Uterus (tissue), 4 donors: ENCODE data around the gene ZNF717. TPM values are rescaled to one million over a fixed set of nuclear protein-coding genes. Genes with fewer than 3 reads are reported as not detected.

Experiments used
- DNase-seq, 2 donors: peaks; one replicate each; pipeline ENCODE4 v3.0.0-alpha.2; 2019 to 2020
- H3K27ac ChIP-seq, 2 donors: fragments of 200-600 bp; sonication (generic); 1 replicate in 1 of 2; 2 replicates in 1 of 2; pipeline ENCODE4 v1.5.1; 2016 to 2018
- H3K27me3 ChIP-seq, 2 donors: fragments of 200-600 bp; sonication (generic); one replicate each; pipeline ENCODE4 v1.5.1; 2018 to 2019; ENCODE audit warnings: control low read depth in 1 of 2
- H3K36me3 ChIP-seq, 2 donors: fragments of 200-600 bp; sonication (generic); one replicate each; pipeline ENCODE4 v1.5.1; 2019; ENCODE audit warnings: control low read depth in 1 of 2
- H3K4me1 ChIP-seq, 2 donors: fragments of 200-600 bp; sonication (generic); one replicate each; pipeline ENCODE4 v1.5.1; 2018 to 2019; ENCODE audit warnings: control low read depth in 1 of 2
- H3K4me3 ChIP-seq, 2 donors: fragments of 200-600 bp; sonication (generic); 1 replicate in 1 of 2; 2 replicates in 1 of 2; pipeline ENCODE4 v1.5.1; 2018 to 2019; ENCODE audit warnings: mild to moderate bottlenecking in 1 of 2
- H3K9me3 ChIP-seq, 2 donors: fragments of 200-600 bp; sonication (generic); one replicate each; pipeline ENCODE4 v1.5.1; 2019; ENCODE audit warnings: control low read depth in 1 of 2
- POLR2A ChIP-seq, 2 donors: fragments of 450-650 bp; IDR thresholded peaks; one replicate each; pipeline ENCODE4 v1.6.1; 2016; ENCODE audit warnings: antibody characterized with exemption in 2 of 2, mild to moderate bottlenecking in 1 of 2, moderate library complexity in 1 of 2
- intact Hi-C: fragments of 100-400 bp; cut with DNase I; formaldehyde crosslinking; loops from one replicate; pipeline ENCODE4 v1.15.1; 2023; ENCODE audit warnings: low total_unique reads
- microRNA-seq: library from miRNA; unstranded; fragments of <30 nt; microRNA quantifications from one replicate; pipeline ENCODE4, GENCODE V29; 2016; ENCODE audit warnings: borderline microRNAs expressed, borderline replicate concordance
- small RNA-seq: library from RNA; depleted of rRNA; stranded (forward); fragments of <200 nt; gene quantifications from one replicate; pipeline ENCODE3, GENCODE V24; 2016
- total RNA-seq, 4 donors: library from RNA; depleted of rRNA in 3 of 4; stranded (reverse); fragments of >200 nt in 3 of 4; gene quantifications; one replicate each; pipeline versions ENCODE4 v1.1.0 to v1.2.4, GENCODE V29; 2014 to 2023
- TF ChIP-seq, protein P1 (sequence below), 4 experiments: fragments of 200-600 bp in 2 of 4; fragments of 450-650 bp in 2 of 4; sonication (generic) in 2 of 4; IDR thresholded peaks; one replicate each; pipeline ENCODE4 v1.5.1; 2016 to 2019; ENCODE audit warnings: antibody characterized with exemption in 4 of 4, mild to moderate bottlenecking in 2 of 4, moderate library complexity in 1 of 4
- donor health status: DM: yes; HTN: yes; CAD: no.

Gene ZNF717
- total RNA-seq, 4 donors from 2014 or later, result 11.3 to 30.3 (median 18.7) TPM

DNA sequence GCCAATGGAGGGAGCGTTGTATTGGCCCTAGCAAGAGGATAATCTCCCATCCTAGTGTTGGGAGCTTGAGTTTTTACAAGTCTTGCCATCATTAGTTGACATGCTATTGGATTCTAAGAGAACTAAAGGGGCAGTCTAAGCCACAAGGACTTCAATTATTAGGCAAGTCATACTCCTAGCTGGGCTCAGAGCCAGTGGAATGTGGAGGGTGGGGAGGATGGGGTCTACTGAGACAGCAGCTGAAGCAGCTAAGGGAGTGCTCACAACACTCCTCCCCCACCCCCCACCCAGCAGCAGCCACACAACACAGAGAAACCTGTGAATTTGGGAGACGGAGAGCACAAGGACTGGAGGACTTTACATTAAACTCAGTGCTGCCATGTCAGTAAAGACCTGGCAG is 93.3 kb downstream of the ZNF717 start:
- intact Hi-C loops, result no loop called here
- H3K27ac ChIP-seq, result no peak overlapping the region
- no peak for DNase-seq
- peaks cover 0 to 3% of the 10 kb centered on the region in 2 donors for H3K9me3 ChIP-seq
- H3K4me1 ChIP-seq, result no peaks in the 10 kb centered on the region
- H3K36me3 ChIP-seq, result no peaks in the 10 kb centered on the region
- H3K27me3 ChIP-seq, result no peaks in the 10 kb centered on the region
- TF ChIP-seq, protein P1, sequence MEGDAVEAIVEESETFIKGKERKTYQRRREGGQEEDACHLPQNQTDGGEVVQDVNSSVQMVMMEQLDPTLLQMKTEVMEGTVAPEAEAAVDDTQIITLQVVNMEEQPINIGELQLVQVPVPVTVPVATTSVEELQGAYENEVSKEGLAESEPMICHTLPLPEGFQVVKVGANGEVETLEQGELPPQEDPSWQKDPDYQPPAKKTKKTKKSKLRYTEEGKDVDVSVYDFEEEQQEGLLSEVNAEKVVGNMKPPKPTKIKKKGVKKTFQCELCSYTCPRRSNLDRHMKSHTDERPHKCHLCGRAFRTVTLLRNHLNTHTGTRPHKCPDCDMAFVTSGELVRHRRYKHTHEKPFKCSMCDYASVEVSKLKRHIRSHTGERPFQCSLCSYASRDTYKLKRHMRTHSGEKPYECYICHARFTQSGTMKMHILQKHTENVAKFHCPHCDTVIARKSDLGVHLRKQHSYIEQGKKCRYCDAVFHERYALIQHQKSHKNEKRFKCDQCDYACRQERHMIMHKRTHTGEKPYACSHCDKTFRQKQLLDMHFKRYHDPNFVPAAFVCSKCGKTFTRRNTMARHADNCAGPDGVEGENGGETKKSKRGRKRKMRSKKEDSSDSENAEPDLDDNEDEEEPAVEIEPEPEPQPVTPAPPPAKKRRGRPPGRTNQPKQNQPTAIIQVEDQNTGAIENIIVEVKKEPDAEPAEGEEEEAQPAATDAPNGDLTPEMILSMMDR (IDR thresholded peaks at IDR 0.05), result no peak
- no peak for TF ChIP-seq POLR2A (IDR thresholded peaks at IDR 0.05)
- H3K4me3 ChIP-seq, result no peak overlapping the region

- no peaks in the 10 kb centered on the region for H3K27me3 ChIP-seq
- TF ChIP-seq POLR2A (IDR thresholded peaks at IDR 0.05), result no peak
- TF ChIP-seq, protein P1 (IDR thresholded peaks at IDR 0.05), result no peak
- no peaks in the 10 kb centered on the region for H3K9me3 ChIP-seq
- H3K27ac ChIP-seq, result no peak overlapping the region
- intact Hi-C loops, result no loop called here
- no peak for DNase-seq
- H3K4me3 ChIP-seq, result no peak overlapping the region
- H3K36me3 ChIP-seq, result no peaks in the 10 kb centered on the region
- no peaks in the 10 kb centered on the region for H3K4me1 ChIP-seq
Measured at GRCh38 chr3:75687323-75687722, 98.0 kb downstream of the ZNF717 start.

Small RNA genes within 50 kb of the gene (microRNA-seq; reads per million reads assigned to microRNA genes)
- not detected for gene MIR4273

Small RNA genes within 50 kb of the gene (small RNA-seq; reads per million reads assigned to genes)
- not detected for gene MIR4273

Other genes starting within 250 kb of the ZNF717 start
- gene FRG2C, start 121.2 kb downstream of the ZNF717 start, total RNA-seq, result not detected